ENCODE results near the gene ELFN1.

The ELFN1 gene

DNA sequence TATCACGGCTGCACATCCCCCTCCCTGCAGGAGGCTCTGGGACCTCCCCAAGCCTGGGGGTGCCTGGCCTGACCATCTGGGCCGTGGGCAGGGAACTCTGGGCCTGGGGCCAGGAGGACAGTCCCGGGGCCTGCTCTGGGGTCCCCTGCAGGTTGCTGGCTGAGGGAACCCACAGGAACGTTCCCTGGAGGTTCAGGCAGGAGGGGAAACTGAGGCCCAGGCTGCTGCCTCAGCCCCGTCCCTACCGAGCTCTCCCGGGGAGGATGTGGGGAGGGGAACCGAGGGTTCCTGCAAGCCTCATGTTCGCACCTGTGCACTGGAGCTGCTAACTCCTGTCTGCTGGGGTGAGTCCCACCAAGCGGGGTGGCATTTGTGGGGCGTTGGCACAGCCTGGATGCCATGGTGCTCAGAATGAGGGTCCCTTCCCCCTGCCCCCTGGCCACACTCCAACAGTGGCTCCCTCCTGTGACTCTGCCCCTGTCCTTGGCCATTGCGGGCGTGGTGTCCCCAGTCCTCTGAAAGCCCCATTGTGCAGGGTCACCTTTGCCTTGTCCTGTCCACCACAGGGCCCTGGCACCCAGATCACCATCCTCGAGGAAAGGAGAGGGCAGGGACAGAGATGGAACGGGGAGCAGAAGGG lies 9.4 kb downstream of the ELFN1 start:
- FAIRE-seq (no peak), DNase-seq (ENCODE audit: insufficient read length) (no peak)
- TF ChIP-seq POLR2A (IDR thresholded peaks at IDR 0.05; ENCODE audit: low read depth, low read length): no peak

GRCh38 chr7:1679966-1680730 lies 10.1 kb downstream of the ELFN1 start:
- FAIRE-seq (no peak), DNase-seq (ENCODE audit: insufficient read length) (no peak)
- TF ChIP-seq POLR2A (IDR thresholded peaks at IDR 0.05; ENCODE audit: low read depth, low read length) (no peak), TAF1 (IDR thresholded peaks at IDR 0.05; ENCODE audit: borderline replicate concordance, low read depth, low read length) (no peak), POLR2AphosphoS5 (IDR thresholded peaks at IDR 0.05; ENCODE audit: low read depth, low read length) (no peak)

GRCh38 chr7:1681581-1681980 lies 11.5 kb downstream of the ELFN1 start:
- DNase-seq (ENCODE audit: insufficient read length) (no peak), FAIRE-seq (no peak)
- no peak for TF ChIP-seq POLR2AphosphoS5 (IDR thresholded peaks at IDR 0.05; ENCODE audit: low read depth, low read length)
- no peak for TF ChIP-seq TAF1 (IDR thresholded peaks at IDR 0.05; ENCODE audit: borderline replicate concordance, low read depth, low read length)
- TF ChIP-seq POLR2A (IDR thresholded peaks at IDR 0.05; ENCODE audit: low read depth, low read length): no peak

DNA sequence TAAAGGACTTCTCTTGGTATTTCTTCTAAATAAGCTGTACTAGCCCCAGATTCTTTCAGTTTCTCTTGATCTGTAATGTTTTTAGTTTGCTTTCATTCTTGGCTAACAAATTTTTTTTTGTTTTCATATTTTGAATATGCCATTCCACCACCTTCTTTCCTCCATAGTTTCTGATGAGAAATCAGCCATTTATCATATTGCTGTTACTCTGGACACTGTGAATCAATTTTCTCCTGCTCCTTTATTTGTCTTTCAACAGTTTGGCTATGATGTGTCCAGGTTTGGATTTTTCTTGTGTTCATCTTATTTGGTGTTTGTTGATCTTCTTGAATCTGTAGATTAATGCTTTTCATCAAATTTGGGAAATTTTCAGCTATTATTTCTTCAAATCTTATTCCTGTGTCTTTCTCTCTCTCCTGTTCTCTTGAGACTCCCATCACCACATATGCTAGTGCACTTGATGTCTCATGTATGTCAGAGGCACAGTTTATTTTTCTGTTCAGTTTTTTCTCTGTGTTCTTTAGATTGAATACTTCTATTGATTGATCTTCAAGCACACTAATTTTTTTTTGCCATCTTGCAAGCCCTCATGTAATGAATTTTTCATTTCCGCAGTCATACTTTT lies 15.0 kb downstream of the ELFN1 start:
- no peak for DNase-seq (ENCODE audit: insufficient read length)
- TF ChIP-seq POLR2A (IDR thresholded peaks at IDR 0.05; ENCODE audit: low read depth, low read length): no peak
- no peak for TF ChIP-seq POLR2AphosphoS5 (IDR thresholded peaks at IDR 0.05; ENCODE audit: low read depth, low read length)
- no peak for TF ChIP-seq TAF1 (IDR thresholded peaks at IDR 0.05; ENCODE audit: borderline replicate concordance, low read depth, low read length)
- no peak for FAIRE-seq

DNA sequence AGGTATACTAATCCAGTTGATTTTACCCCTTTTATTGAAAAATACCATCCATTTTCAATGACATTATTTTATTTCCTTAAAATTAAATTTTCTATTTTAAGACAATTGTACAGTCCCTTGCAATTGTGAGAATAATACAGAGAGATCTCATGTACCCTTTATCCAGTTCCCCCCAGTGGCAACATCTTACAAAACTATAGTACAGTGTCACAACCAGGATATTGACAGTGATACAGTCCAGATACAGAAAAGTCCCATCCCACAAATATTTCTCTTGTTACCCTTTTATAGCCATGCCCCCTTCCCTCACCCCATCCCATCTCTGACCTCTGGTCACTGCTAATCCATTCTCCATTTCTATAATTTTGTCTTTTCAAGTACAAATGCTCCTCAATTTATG lies 18.5 kb downstream of the ELFN1 start:
- TF ChIP-seq POLR2AphosphoS5 (IDR thresholded peaks at IDR 0.05; ENCODE audit: low read depth, low read length): no peak
- TF ChIP-seq POLR2A (IDR thresholded peaks at IDR 0.05; ENCODE audit: low read depth, low read length): no peak
- TF ChIP-seq TAF1 (IDR thresholded peaks at IDR 0.05; ENCODE audit: borderline replicate concordance, low read depth, low read length): no peak
- DNase-seq (ENCODE audit: insufficient read length) (no peak), FAIRE-seq (no peak)

DNA sequence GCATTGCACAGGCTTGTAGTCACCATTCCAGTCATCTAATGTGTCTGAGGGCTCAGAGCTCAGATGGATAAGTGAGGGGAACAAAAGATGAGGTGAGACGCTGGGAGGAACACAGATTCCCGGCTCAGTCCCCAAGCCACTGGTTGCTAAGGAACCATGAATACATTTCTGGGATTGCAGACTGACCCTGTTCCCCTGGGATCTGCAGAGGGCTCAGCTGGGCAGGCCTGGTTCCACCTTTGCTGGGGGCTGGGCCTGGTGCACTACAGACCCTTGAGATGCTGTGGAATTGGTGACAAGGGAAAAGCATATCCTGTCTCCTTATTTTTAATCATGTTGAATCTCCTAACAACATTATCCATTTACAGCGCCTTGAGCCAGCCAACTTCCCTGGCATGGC lies 19.2 kb downstream of the ELFN1 start:
- TF ChIP-seq TAF1 (IDR thresholded peaks at IDR 0.05; ENCODE audit: borderline replicate concordance, low read depth, low read length): no peak
- no peak for TF ChIP-seq POLR2A (IDR thresholded peaks at IDR 0.05; ENCODE audit: low read depth, low read length)
- TF ChIP-seq POLR2AphosphoS5 (IDR thresholded peaks at IDR 0.05; ENCODE audit: low read depth, low read length): no peak
- DNase-seq (ENCODE audit: insufficient read length): no peak
- FAIRE-seq: no peak

DNA sequence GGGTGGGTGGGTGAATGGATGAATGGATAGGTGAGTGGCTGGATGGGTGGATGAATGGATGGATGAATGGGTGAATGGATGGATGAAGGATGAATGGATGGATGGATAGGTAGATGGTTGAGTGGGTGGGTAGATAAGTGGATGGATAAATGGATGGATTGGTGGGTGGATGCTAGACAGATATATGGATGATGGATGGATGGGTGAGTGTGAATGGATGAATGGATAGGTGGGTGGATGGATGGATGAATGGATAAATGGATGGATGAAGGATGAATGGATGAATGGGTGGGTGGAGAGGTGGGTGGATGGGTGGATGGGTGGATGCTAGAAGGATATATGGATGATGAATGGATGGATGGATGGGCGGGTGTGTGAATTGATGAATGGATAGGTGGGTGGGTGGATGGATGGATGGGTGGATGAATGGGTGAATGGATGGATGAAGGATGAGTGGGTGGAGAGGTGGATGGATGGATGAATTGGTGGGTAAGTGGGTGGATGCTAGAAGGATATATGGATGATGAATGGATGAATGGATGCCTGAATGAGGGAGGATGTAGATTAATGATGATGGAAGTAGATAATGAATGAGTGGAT lies 20.4 kb downstream of the ELFN1 start:
- DNase-seq (ENCODE audit: insufficient read length) (no peak), FAIRE-seq (no peak)
- TF ChIP-seq POLR2AphosphoS5 (IDR thresholded peaks at IDR 0.05; ENCODE audit: low read depth, low read length) (no peak), POLR2A (IDR thresholded peaks at IDR 0.05; ENCODE audit: low read depth, low read length) (no peak), TAF1 (IDR thresholded peaks at IDR 0.05; ENCODE audit: borderline replicate concordance, low read depth, low read length) (no peak)

- no peak for FAIRE-seq
- no peak for DNase-seq (ENCODE audit: insufficient read length)
Observed at GRCh38 chr7:1691096-1691495, 21.0 kb downstream of the ELFN1 start.

GRCh38 chr7:1691601-1692514 lies 21.8 kb downstream of the ELFN1 start:
- TF ChIP-seq POLR2A (IDR thresholded peaks at IDR 0.05; ENCODE audit: low read depth, low read length): no peak
- TF ChIP-seq TAF1 (IDR thresholded peaks at IDR 0.05; ENCODE audit: borderline replicate concordance, low read depth, low read length): no peak
- no peak for TF ChIP-seq POLR2AphosphoS5 (IDR thresholded peaks at IDR 0.05; ENCODE audit: low read depth, low read length)
- FAIRE-seq (no peak), DNase-seq (ENCODE audit: insufficient read length) (no peak)

More at GRCh38 chr7:1691096-1691495, 21.0 kb downstream of the ELFN1 start:
- TF ChIP-seq POLR2A (IDR thresholded peaks at IDR 0.05; ENCODE audit: low read depth, low read length) (no peak), TAF1 (IDR thresholded peaks at IDR 0.05; ENCODE audit: borderline replicate concordance, low read depth, low read length) (no peak), POLR2AphosphoS5 (IDR thresholded peaks at IDR 0.05; ENCODE audit: low read depth, low read length) (no peak)

- FAIRE-seq (no peak), DNase-seq (ENCODE audit: insufficient read length) (no peak)
- no peak for TF ChIP-seq POLR2A (IDR thresholded peaks at IDR 0.05; ENCODE audit: low read depth, low read length)
- no peak for TF ChIP-seq POLR2AphosphoS5 (IDR thresholded peaks at IDR 0.05; ENCODE audit: low read depth, low read length)
- TF ChIP-seq TAF1 (IDR thresholded peaks at IDR 0.05; ENCODE audit: borderline replicate concordance, low read depth, low read length): no peak
Observed at GRCh38 chr7:1692515-1693418, 22.7 kb downstream of the ELFN1 start.
